Caco-2 (cell line): ENCODE results near the gene BRSK1. TPM values are rescaled to one million over a fixed set of nuclear protein-coding genes. Genes with fewer than 3 reads are reported as not detected.

Source experiments
- BruUV-seq: library from RNA; stranded (reverse); fragments of 400-500 nt; replicated peaks from 2 replicates; lab custom pipeline; 2021; lab: Mats Ljungman, UMichigan
- CTCF ChIA-PET: fragments of 300-600 bp; sonication (Branson Sonifier 250); formaldehyde crosslinking; loops from one replicate; lab custom pipeline; 2022; ENCODE audit warnings: antibody characterized with exemption; lab: Charles Lee
- POLR2A ChIA-PET: fragments of 300-600 bp; sonication (Branson Sonifier 250); formaldehyde crosslinking; loops from one replicate; lab custom pipeline; 2022; ENCODE audit warnings: antibody characterized with exemption; lab: Charles Lee
- DNase-seq, 2 experiments: peaks; one replicate each; pipeline versions ENCODE4 v3.0.0 to v3.0.0-alpha.2; 2020 to 2022
- H3K27me3 ChIP-seq: replicated peaks from 2 replicates; pipeline ENCODE4 v1.6.0; 2011; ENCODE audit warnings: low read length; ENCODE audit not compliant: control insufficient read depth, insufficient read depth
- H3K36me3 ChIP-seq: 2 replicates; pipeline ENCODE4 v1.5.1; 2011; ENCODE audit warnings: low read length; ENCODE audit not compliant: control insufficient read depth, insufficient read depth
- H3K4me1 ChIP-seq: fragments of 250-450 bp; sonication (Bioruptor Pico); 2 replicates; pipeline ENCODE4 v1.5.1; 2020; ENCODE audit warnings: mild to moderate bottlenecking
- H3K4me3 ChIP-seq: 2 replicates; pipeline ENCODE4 v1.5.1; 2011; ENCODE audit warnings: low read depth, mild to moderate bottlenecking, control low read depth, low read length
- H3K9me3 ChIP-seq: fragments of 250-450 bp; sonication (Bioruptor Pico); 2 replicates; pipeline ENCODE4 v1.5.1; 2020; ENCODE audit warnings: mild to moderate bottlenecking, moderate library complexity
- H3K27ac Mint-ChIP-seq: one replicate; pipeline ENCODE4 v1.8.0; 2022; ENCODE audit warnings: mixed read lengths; ENCODE audit not compliant: unreplicated experiment
- H3K27me3 Mint-ChIP-seq: one replicate; pipeline ENCODE4 v1.8.0; 2022; ENCODE audit warnings: mixed read lengths; ENCODE audit not compliant: insufficient read depth, unreplicated experiment
- H3K36me3 Mint-ChIP-seq: one replicate; pipeline ENCODE4 v1.8.0; 2022; ENCODE audit warnings: mild to moderate bottlenecking, mixed read lengths; ENCODE audit not compliant: insufficient read depth, unreplicated experiment
- H3K4me1 Mint-ChIP-seq: one replicate; pipeline ENCODE4 v1.8.0; 2022; ENCODE audit warnings: low read depth, mixed read lengths; ENCODE audit not compliant: unreplicated experiment
- H3K4me3 Mint-ChIP-seq: one replicate; pipeline ENCODE4 v1.8.0; 2022; ENCODE audit warnings: mild to moderate bottlenecking, moderate library complexity, mixed read lengths; ENCODE audit not compliant: unreplicated experiment
- H3K9me3 Mint-ChIP-seq: one replicate; pipeline ENCODE4 v1.8.0; 2022; ENCODE audit warnings: mixed read lengths; ENCODE audit not compliant: unreplicated experiment
- CTCF ChIP-seq, 2 experiments: fragments of 200-600 bp in 1 of 2; IDR thresholded peaks; 1 replicate in 1 of 2; 2 replicates in 1 of 2; pipeline versions ENCODE4 v1.5.1 to v1.8.0; 2011 to 2022; ENCODE audit warnings: antibody characterized with exemption in 1 of 2, control low read depth in 1 of 2, inconsistent platforms in 1 of 2, low read depth in 1 of 2, low read length in 1 of 2, mild to moderate bottlenecking in 1 of 2, moderate library complexity in 1 of 2; ENCODE audit not compliant: insufficient read depth in 1 of 2, severe bottlenecking in 1 of 2, unreplicated experiment in 1 of 2
- intact Hi-C: fragments of 100-400 bp; cut with micrococcal nuclease; formaldehyde crosslinking; loops from one replicate; pipeline ENCODE4 v1.10.0; 2022; ENCODE audit not compliant: unreplicated experiment
- total RNA-seq: library from RNA; stranded (reverse); gene quantifications from 2 replicates; pipeline ENCODE4 v1.2.3, GENCODE V29; 2022

Gene BRSK1
- total RNA-seq, 1 experiment from 2014 or later: 28.6 TPM

- Mint-ChIP-seq H3K9me3 (peaks cover 12% of the 10 kb centered on the region), H3K4me3 (no peak overlapping the region), H3K27ac (peak overlapping the region; percentile 33), H3K27me3 (no peaks in the 10 kb centered on the region), H3K36me3 (peaks cover 16% of the 10 kb centered on the region), H3K4me1 (peaks cover 5% of the 10 kb centered on the region)
- no TSS peak for BruUV-seq
- H3K9me3 ChIP-seq: peaks cover 5% of the 10 kb centered on the region; the same call in 1 of the 2 replicates
- intact Hi-C loops: no loop called here
- no peak for DNase-seq
- no peak for TF ChIP-seq CTCF (IDR thresholded peaks at IDR 0.05; ENCODE audit: insufficient read depth in 1 of 2, low read depth in 1 of 2, low read length in 1 of 2, severe bottlenecking in 1 of 2, unreplicated experiment in 1 of 2)
- H3K27me3 ChIP-seq: no peaks in the 10 kb centered on the region
- POLR2A ChIA-PET: no interaction called here
- H3K4me3 ChIP-seq: no peak overlapping the region
- no peaks in the 10 kb centered on the region for H3K36me3 ChIP-seq
- CTCF ChIA-PET: no interaction called here
- peaks cover 9% of the 10 kb centered on the region; the same call in 1 of the 2 replicates for H3K4me1 ChIP-seq
Observed at GRCh38 chr19:55265723-55266386, 17.9 kb upstream of the BRSK1 start.

DNA sequence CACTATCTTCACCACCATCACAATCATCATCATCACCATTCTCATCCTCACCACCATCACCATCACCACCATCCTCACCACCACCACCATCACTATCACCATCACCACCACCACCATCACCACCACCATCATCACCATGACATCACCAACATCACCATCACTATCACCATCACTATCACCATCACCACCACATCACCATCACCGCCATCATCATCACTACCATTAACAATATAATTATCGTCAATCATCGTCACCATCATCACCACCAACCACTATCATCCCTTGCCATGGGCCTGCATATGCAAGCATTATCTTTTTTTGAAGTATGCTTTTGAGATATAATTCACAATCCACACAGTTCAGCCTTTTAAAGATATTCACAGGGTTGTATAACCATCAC lies 17.4 kb upstream of the BRSK1 start:
- H3K9me3 Mint-ChIP-seq: peaks cover 12% of the 10 kb centered on the region
- Histone ChIP-seq H3K36me3 (no peaks in the 10 kb centered on the region), H3K27me3 (no peaks in the 10 kb centered on the region), H3K4me1 (peaks cover 9% of the 10 kb centered on the region; the same call in 1 of the 2 replicates), H3K4me3 (no peak overlapping the region), H3K9me3 (peaks cover 5% of the 10 kb centered on the region; the same call in 1 of the 2 replicates)
- H3K4me3 Mint-ChIP-seq: no peak overlapping the region
- intact Hi-C loops: no loop called here
- no peaks in the 10 kb centered on the region for H3K27me3 Mint-ChIP-seq
- peak overlapping the region; percentile 33 for H3K27ac Mint-ChIP-seq
- TF ChIP-seq CTCF (IDR thresholded peaks at IDR 0.05; ENCODE audit: insufficient read depth in 1 of 2, low read depth in 1 of 2, low read length in 1 of 2, severe bottlenecking in 1 of 2, unreplicated experiment in 1 of 2): no peak
- H3K4me1 Mint-ChIP-seq: peaks cover 8% of the 10 kb centered on the region
- no peak for DNase-seq
- CTCF ChIA-PET: no interaction called here
- POLR2A ChIA-PET: no interaction called here
- peaks cover 22% of the 10 kb centered on the region for H3K36me3 Mint-ChIP-seq
- no TSS peak for BruUV-seq

DNA sequence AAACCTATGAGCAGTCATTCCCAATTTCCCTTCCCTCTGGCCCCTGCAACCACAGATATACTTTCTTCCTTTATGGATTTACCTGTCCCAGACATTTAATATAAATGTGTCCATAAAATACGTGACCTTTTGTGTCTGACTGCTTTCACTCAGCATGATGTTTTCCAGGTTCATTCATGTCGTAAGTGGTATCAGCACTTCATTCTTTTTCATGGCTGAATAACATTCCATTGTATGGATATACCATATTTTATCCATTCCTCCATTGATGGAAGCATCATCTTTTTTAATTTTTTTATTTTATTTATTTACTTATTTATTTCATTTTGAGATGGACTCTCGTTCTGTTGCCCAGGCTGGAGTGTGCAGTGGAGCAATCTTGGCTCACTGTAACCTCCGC lies 17.0 kb upstream of the BRSK1 start:
- Histone ChIP-seq H3K36me3 (no peaks in the 10 kb centered on the region), H3K27me3 (no peaks in the 10 kb centered on the region), H3K4me1 (peaks cover 9% of the 10 kb centered on the region; the same call in 1 of the 2 replicates), H3K4me3 (no peak overlapping the region), H3K9me3 (peaks cover 5% of the 10 kb centered on the region; the same call in 1 of the 2 replicates)
- DNase-seq: no peak
- no peaks in the 10 kb centered on the region for H3K27me3 Mint-ChIP-seq
- BruUV-seq: no TSS peak
- no peak for TF ChIP-seq CTCF (IDR thresholded peaks at IDR 0.05; ENCODE audit: insufficient read depth in 1 of 2, low read depth in 1 of 2, low read length in 1 of 2, severe bottlenecking in 1 of 2, unreplicated experiment in 1 of 2)
- H3K36me3 Mint-ChIP-seq: peaks cover 26% of the 10 kb centered on the region
- peaks cover 12% of the 10 kb centered on the region for H3K9me3 Mint-ChIP-seq
- ChIA-PET CTCF (no interaction called here), POLR2A (no interaction called here)
- H3K4me1 Mint-ChIP-seq: peaks cover 8% of the 10 kb centered on the region
- H3K4me3 Mint-ChIP-seq: no peak overlapping the region
- H3K27ac Mint-ChIP-seq: peak overlapping the region; percentile 33
- intact Hi-C loops: no loop called here
